Neural progenitor cell (in vitro differentiated cells): ENCODE measurements around the gene BTBD6.

Source experiments
- CTCF ChIP-seq: fragments of 200-600 bp; sonication (generic); IDR thresholded peaks from 2 replicates; pipeline ENCODE4 v1.5.1; 2017; ENCODE audit warnings: antibody characterized with exemption, mild to moderate bottlenecking
- EZH2 ChIP-seq: fragments of 200-600 bp; sonication (generic); IDR thresholded peaks from 2 replicates; pipeline ENCODE4 v1.6.1; 2017; ENCODE audit warnings: antibody characterized with exemption, mild to moderate bottlenecking, moderate library complexity
- EZH2phosphoT487 ChIP-seq: fragments of 200-600 bp; sonication (generic); IDR thresholded peaks from 2 replicates; pipeline ENCODE4 v1.6.1; 2017; ENCODE audit warnings: antibody characterized with exemption

DNA sequence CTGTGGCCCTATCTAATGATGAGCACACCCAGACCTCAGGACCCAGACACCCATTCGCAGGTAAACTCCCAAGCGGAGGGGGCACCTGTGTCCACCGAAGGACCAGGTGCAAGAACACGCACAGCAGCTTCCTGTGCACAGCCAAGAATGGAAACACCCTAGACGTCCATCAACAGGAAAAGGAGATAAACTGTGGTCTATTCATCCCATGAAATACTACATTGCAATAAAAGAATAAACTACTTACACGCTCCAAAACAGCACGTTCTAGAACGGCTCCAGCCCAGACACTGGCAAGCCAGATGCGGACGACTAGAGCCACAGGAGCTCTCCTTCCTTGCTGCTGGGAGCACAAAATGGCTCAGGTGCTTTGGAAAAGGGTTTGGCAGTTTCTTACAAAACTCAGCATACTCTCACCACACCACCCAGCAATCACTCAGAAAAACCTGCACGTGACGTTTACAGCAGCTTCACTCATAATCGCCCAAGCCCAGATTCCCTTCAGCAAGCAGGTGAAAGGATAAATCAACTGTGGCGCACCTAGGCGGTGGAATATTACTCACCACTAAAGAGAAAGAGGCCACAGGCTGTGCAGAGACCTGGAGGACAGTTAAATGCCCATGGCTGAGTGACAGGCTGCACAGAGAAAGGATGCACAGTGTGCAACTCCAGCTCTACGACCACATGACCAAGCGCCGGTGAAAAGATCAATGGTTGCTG, 31.5 kb downstream of the BTBD6 start:
- TF ChIP-seq CTCF (no peak), EZH2 (no peak), EZH2phosphoT487 (no peak)
